GM12891 (cell line): ENCODE results near the gene TNK2.

ENCODE experiments used
- POLR2A ChIP-seq: IDR thresholded peaks from 2 replicates; pipeline ENCODE4 v1.6.1; 2011; ENCODE audit warnings: low read depth, low read length, control low read depth
- POLR2AphosphoS5 ChIP-seq: IDR thresholded peaks from 2 replicates; pipeline ENCODE4 v1.6.1; 2011; ENCODE audit warnings: low read depth, low read length, control low read depth
- POU2F2 ChIP-seq: IDR thresholded peaks from 2 replicates; pipeline ENCODE4 v1.6.1; 2011; ENCODE audit warnings: low read depth, mild to moderate bottlenecking, control low read depth, low read length, moderate library complexity
- SPI1 ChIP-seq: IDR thresholded peaks from 2 replicates; pipeline ENCODE4 v1.6.1; 2011; ENCODE audit warnings: low read depth, low read length, control low read depth
- TAF1 ChIP-seq: IDR thresholded peaks from 2 replicates; pipeline ENCODE4 v1.6.1; 2011; ENCODE audit warnings: low read depth, low read length, control low read depth

DNA sequence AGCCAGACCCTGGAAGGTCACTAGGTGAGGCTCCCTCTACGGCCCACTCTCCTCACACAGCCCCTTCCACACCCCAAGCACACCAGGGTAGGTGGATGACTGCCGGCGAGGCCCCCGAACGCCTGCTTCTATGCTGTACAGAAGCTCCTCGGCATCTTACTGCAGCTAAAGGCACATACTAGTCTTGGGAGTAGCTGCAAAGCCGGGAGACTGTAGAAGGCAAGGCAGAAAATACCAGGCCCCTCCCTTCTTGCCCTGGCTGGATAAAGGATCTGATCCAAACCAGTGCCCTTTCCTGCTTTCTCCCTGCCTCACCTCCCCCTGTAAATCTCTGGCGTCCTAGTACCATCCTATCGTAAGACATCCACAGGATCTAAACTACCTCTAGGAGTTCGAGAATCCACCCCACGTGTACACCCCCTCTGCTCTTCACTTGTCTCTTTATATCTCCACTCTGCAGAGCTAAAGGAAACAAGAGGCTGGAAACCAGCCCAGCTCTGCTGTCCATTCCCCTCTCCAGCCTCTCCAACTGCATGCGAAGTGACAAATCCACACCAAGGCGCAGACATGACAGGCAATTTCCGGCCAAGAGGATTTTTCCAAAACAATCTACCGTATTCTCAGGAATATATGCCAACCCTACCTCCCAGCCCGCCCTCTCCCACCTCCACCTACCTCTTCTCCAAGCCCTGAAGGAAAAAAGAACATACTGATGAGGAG lies 11.8 kb downstream of the TNK2 start:
- no peak for TF ChIP-seq POLR2AphosphoS5
- no peak for TF ChIP-seq POU2F2
- TF ChIP-seq TAF1, result no peak
- no peak for TF ChIP-seq POLR2A
- no peak for TF ChIP-seq SPI1
